AG10803 (cell line): ENCODE measurements around the gene ASRGL1.
"Not testable (repeated sequence)": the region's sequence is repeated elsewhere in the genome, so short reads cannot be mapped to it uniquely, and the experiment has no call there.

ENCODE experiments used
- DNase-seq: peaks from one replicate; pipeline ENCODE4 v3.0.0; 2010; ENCODE audit warnings: low read depth
- H3K4me3 ChIP-seq: 2 replicates; pipeline ENCODE4 v1.5.1; 2011; ENCODE audit warnings: mild to moderate bottlenecking, low read length, control low read depth
- CTCF ChIP-seq: conservative IDR thresholded peaks from 2 replicates; pipeline ENCODE4 v1.5.1; 2011; ENCODE audit warnings: mild to moderate bottlenecking, low read length, control low read depth, inconsistent platforms

ASRGL1 gene

GRCh38 chr11:62341588-62341987 is 4.3 kb downstream of the ASRGL1 start:
- TF ChIP-seq CTCF: no peak
- H3K4me3 ChIP-seq: no peak overlapping the region
- no peak for DNase-seq

- not testable (repeated sequence) for H3K4me3 ChIP-seq, DNase-seq
Measured at GRCh38 chr11:62343646-62344190, 6.5 kb downstream of the ASRGL1 start.

GRCh38 chr11:62344210-62344609 is 7.0 kb downstream of the ASRGL1 start:
- H3K4me3 ChIP-seq: no peak overlapping the region
- TF ChIP-seq CTCF: no peak
- DNase-seq: no peak

GRCh38 chr11:62345861-62346260 is 8.6 kb downstream of the ASRGL1 start:
- no peak for TF ChIP-seq CTCF
- no peak overlapping the region for H3K4me3 ChIP-seq
- no peak for DNase-seq

- DNase-seq: no peak
- no peak for TF ChIP-seq CTCF
- H3K4me3 ChIP-seq: no peak overlapping the region
Measured at GRCh38 chr11:62352355-62353336, 15.4 kb downstream of the ASRGL1 start.

- TF ChIP-seq CTCF: no peak
- no peak overlapping the region for H3K4me3 ChIP-seq
- no peak for DNase-seq
Measured at GRCh38 chr11:62353841-62354240, 16.6 kb downstream of the ASRGL1 start.

GRCh38 chr11:62358273-62358672 is 21.0 kb downstream of the ASRGL1 start:
- DNase-seq: no peak
- TF ChIP-seq CTCF: no peak
- H3K4me3 ChIP-seq: no peak overlapping the region
